Activated CD4-positive, alpha-beta T cell treated with anti-CD3 and anti-CD28 coated beads, Interleukin-2, amount 10 ng/mL, durations not matched to agents 7 days and 5 days (primary cell): Measurements from ENCODE around the gene PELO. TPM values are rescaled to one million over a fixed set of nuclear protein-coding genes. Genes with fewer than 3 reads are reported as not detected.

Source experiments
- CTCF ChIA-PET: fragments of 350-600 bp; sonication (Branson Sonifier 250); formaldehyde crosslinking; loops from one replicate; lab custom pipeline; 2021; ENCODE audit warnings: antibody characterized with exemption; lab: Charles Lee
- POLR2A ChIA-PET: fragments of 350-600 bp; sonication (Branson Sonifier 250); formaldehyde crosslinking; loops from one replicate; lab custom pipeline; 2021; ENCODE audit warnings: antibody characterized with exemption; lab: Charles Lee
- DNase-seq: peaks from one replicate; pipeline ENCODE4 v3.0.0-alpha.2; 2020
- H3K27ac Mint-ChIP-seq: one replicate; pipeline ENCODE4 v1.8.0; 2021; ENCODE audit warnings: mild to moderate bottlenecking, moderate library complexity, mixed read lengths
- H3K27me3 Mint-ChIP-seq: one replicate; pipeline ENCODE4 v1.8.0; 2021; ENCODE audit warnings: mixed read lengths
- H3K36me3 Mint-ChIP-seq: one replicate; pipeline ENCODE4 v1.8.0; 2021; ENCODE audit warnings: low read depth, mixed read lengths
- H3K4me1 Mint-ChIP-seq: one replicate; pipeline ENCODE4 v1.8.0; 2021; ENCODE audit warnings: mixed read lengths
- H3K4me3 Mint-ChIP-seq: one replicate; pipeline ENCODE4 v1.8.0; 2021; ENCODE audit warnings: mild to moderate bottlenecking, moderate library complexity, mixed read lengths
- H3K9me3 Mint-ChIP-seq: one replicate; pipeline ENCODE4 v1.8.0; 2021; ENCODE audit warnings: mixed read lengths
- total RNA-seq, 2 experiments: library from RNA; stranded (reverse); gene quantifications; one replicate each; pipeline ENCODE4 v1.2.3, GENCODE V29; 2021

The PELO gene
- total RNA-seq, 2 experiments from 2014 or later = 7.8 to 9.3 TPM

DNA sequence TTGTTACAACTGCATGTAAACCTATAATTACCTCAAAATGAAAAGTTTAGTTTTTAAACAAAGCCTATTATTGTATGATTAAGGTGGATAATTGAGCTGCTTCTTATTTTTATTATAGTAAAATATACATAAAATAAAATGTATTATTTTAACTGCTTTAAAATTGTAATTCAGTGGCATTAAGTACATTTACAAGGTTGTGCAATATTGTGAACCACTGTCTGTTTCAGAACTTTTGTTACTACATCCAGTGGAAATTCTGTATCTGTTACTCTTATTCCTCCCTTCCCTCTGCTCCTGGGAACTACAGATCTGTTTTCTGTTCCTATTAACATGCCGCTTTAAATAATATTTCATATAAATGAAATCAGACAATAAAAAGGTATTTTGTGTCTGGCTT, 37.1 kb downstream of the PELO start:
- H3K27ac Mint-ChIP-seq = no peak overlapping the region
- H3K27me3 Mint-ChIP-seq = no peaks in the 10 kb centered on the region
- ChIA-PET POLR2A (no interaction called here), CTCF (no interaction called here)
- peaks cover 5% of the 10 kb centered on the region for H3K36me3 Mint-ChIP-seq
- peaks cover 9% of the 10 kb centered on the region for H3K4me1 Mint-ChIP-seq
- no peak for DNase-seq
- H3K4me3 Mint-ChIP-seq = no peak overlapping the region
- H3K9me3 Mint-ChIP-seq = peaks cover 8% of the 10 kb centered on the region

DNA sequence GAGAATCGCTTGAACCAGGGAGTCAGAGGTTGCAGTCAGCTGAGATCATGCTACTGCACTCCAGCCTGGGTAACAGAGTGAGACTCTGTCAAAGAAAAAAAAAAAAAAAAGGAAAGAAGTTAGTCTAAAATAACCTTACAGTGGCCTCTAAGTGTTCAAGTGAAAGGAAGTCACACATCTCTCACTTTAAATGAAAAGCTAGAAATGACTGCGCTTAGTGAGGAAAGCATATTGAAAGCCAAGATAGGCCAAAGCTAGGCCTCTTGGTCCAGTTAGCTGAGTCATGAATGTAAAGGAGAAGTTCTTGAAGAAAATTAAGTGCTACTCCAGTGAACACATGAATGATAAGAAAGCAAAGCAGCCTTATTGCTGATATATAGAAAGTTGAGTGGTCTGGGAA, 38.1 kb downstream of the PELO start:
- H3K27ac Mint-ChIP-seq = peak overlapping the region; percentile 52

DNA sequence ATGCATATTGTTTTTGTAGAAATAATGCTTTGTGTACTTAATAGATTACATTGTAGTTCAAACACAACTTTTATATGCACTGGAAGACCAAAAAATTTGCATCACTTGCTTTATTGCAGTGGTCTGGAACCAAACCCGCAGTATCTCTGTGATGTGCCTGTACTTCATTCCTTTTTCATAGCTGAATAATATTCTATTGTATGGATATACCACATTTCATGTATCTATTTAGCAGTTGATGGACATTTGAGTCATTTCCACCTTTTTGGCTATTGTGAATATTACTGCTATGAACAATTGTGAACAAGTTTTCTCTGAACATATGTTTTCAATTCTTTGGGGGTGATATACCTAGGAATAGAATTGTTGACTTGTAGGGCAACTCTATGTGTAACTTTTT, 40.1 kb downstream of the PELO start:
- Mint-ChIP-seq H3K27me3 (no peaks in the 10 kb centered on the region), H3K36me3 (peaks cover 5% of the 10 kb centered on the region), H3K27ac (no peak overlapping the region), H3K4me1 (peaks cover 9% of the 10 kb centered on the region), H3K4me3 (no peak overlapping the region), H3K9me3 (peaks cover 8% of the 10 kb centered on the region)
- DNase-seq = no peak
- CTCF ChIA-PET = no interaction called here
- POLR2A ChIA-PET = no interaction called here

More for the DNA sequence above, 38.1 kb downstream of the PELO start:
- no peak for DNase-seq
- Mint-ChIP-seq H3K27me3 (no peaks in the 10 kb centered on the region), H3K4me1 (peaks cover 9% of the 10 kb centered on the region), H3K36me3 (peaks cover 5% of the 10 kb centered on the region), H3K4me3 (no peak overlapping the region), H3K9me3 (peaks cover 8% of the 10 kb centered on the region)
- CTCF ChIA-PET = interaction anchor here (0.6 to 1.1 kb wide), 2 partner anchors 36 to 149 kb away, joined by 3 to 5 read pairs; no protein-coding TSS in a partner anchor
- POLR2A ChIA-PET = interaction anchor here (0.6 kb wide), 1 partner anchor 261 kb away, joined by 3 read pairs; no protein-coding TSS in a partner anchor

- Mint-ChIP-seq H3K27ac (no peak overlapping the region), H3K4me1 (peaks cover 9% of the 10 kb centered on the region), H3K36me3 (peaks cover 5% of the 10 kb centered on the region), H3K9me3 (peaks cover 8% of the 10 kb centered on the region), H3K27me3 (no peaks in the 10 kb centered on the region), H3K4me3 (no peak overlapping the region)
- DNase-seq = no peak
- ChIA-PET CTCF (no interaction called here), POLR2A (no interaction called here)
Observed at GRCh38 chr5:52829664-52830063, 41.9 kb downstream of the PELO start.

- no peaks in the 10 kb centered on the region for H3K27me3 Mint-ChIP-seq
- POLR2A ChIA-PET = no interaction called here
- CTCF ChIA-PET = no interaction called here
- H3K36me3 Mint-ChIP-seq = peaks cover 5% of the 10 kb centered on the region
- H3K9me3 Mint-ChIP-seq = peaks cover 8% of the 10 kb centered on the region
- H3K27ac Mint-ChIP-seq = no peak overlapping the region
- no peak for DNase-seq
- peaks cover 8% of the 10 kb centered on the region for H3K4me1 Mint-ChIP-seq
- H3K4me3 Mint-ChIP-seq = no peak overlapping the region
Observed at GRCh38 chr5:52830650-52831049, 42.9 kb downstream of the PELO start.

GRCh38 chr5:52831786-52832511, 44.2 kb downstream of the PELO start:
- Mint-ChIP-seq H3K4me1 (no peaks in the 10 kb centered on the region), H3K36me3 (peaks cover 4% of the 10 kb centered on the region), H3K9me3 (peaks cover 7% of the 10 kb centered on the region), H3K27ac (no peak overlapping the region), H3K27me3 (no peaks in the 10 kb centered on the region), H3K4me3 (no peak overlapping the region)
- ChIA-PET POLR2A (no interaction called here), CTCF (no interaction called here)
- no peak for DNase-seq

- Mint-ChIP-seq H3K9me3 (no peaks in the 10 kb centered on the region), H3K27ac (no peak overlapping the region), H3K4me3 (no peak overlapping the region), H3K4me1 (no peaks in the 10 kb centered on the region), H3K27me3 (no peaks in the 10 kb centered on the region), H3K36me3 (no peaks in the 10 kb centered on the region)
- POLR2A ChIA-PET = no interaction called here
- CTCF ChIA-PET = no interaction called here
- DNase-seq = no peak
Observed at GRCh38 chr5:52834320-52834719, 46.6 kb downstream of the PELO start.

GRCh38 chr5:52837068-52837467, 49.4 kb downstream of the PELO start:
- CTCF ChIA-PET = no interaction called here
- H3K4me3 Mint-ChIP-seq = no peak overlapping the region

More at GRCh38 chr5:52837068-52837467, 49.4 kb downstream of the PELO start:
- no peaks in the 10 kb centered on the region for H3K4me1 Mint-ChIP-seq
- H3K27me3 Mint-ChIP-seq = no peaks in the 10 kb centered on the region
- DNase-seq = no peak
- POLR2A ChIA-PET = no interaction called here
- H3K36me3 Mint-ChIP-seq = no peaks in the 10 kb centered on the region
- H3K9me3 Mint-ChIP-seq = no peaks in the 10 kb centered on the region
- no peak overlapping the region for H3K27ac Mint-ChIP-seq

Other genes with a start within 250 kb of the PELO start
- gene ITGA1, start within 50 bp of the PELO start, total RNA-seq = 1 to 10 TPM; 2.6 to 3.2 TPM
- gene ITGA2, start 201.4 kb downstream of the PELO start, total RNA-seq = 1 to 10 TPM; 3.9 to 4.0 TPM